Mammary epithelial cell (primary cell): ENCODE results near the gene DNAAF2.

ENCODE experiments used
- EZH2 ChIP-seq: IDR thresholded peaks from 2 replicates; pipeline ENCODE4 v1.6.1; 2012; ENCODE audit warnings: low read length, inconsistent platforms, borderline replicate concordance
- TF ChIP-seq, protein P1 (sequence below), 2 donors: IDR thresholded peaks in 1 of 2; conservative IDR thresholded peaks in 1 of 2; 2 replicates each; pipeline ENCODE4 v1.5.1; 2011 to 2012; ENCODE audit warnings: inconsistent platforms in 2 of 2, low read length in 2 of 2, mild to moderate bottlenecking in 2 of 2, control low read depth in 1 of 2, low read depth in 1 of 2; ENCODE audit not compliant: insufficient read depth in 1 of 2; ENCODE audit errors: extremely low read depth in 1 of 2

DNA sequence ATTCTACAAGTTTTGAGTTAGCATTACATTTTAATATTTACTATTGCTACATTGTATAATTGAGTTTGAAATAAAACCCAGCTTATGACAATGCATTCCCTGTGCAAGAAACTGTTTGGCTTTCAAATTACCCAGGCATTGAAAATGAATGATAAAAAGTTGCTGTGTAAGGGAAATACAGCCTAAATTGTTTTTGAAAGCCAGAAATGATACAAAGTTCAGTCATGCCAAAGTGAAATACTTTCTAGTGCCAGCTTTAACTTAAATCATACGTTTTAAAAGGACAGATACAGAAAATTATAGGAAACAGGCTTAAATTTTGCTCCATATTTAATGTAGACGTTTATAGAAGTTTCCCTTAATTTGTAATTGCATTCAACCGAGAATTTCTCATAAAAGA is 11.7 kb downstream of the DNAAF2 start:
- TF ChIP-seq EZH2, result no peak
- TF ChIP-seq, protein P1, sequence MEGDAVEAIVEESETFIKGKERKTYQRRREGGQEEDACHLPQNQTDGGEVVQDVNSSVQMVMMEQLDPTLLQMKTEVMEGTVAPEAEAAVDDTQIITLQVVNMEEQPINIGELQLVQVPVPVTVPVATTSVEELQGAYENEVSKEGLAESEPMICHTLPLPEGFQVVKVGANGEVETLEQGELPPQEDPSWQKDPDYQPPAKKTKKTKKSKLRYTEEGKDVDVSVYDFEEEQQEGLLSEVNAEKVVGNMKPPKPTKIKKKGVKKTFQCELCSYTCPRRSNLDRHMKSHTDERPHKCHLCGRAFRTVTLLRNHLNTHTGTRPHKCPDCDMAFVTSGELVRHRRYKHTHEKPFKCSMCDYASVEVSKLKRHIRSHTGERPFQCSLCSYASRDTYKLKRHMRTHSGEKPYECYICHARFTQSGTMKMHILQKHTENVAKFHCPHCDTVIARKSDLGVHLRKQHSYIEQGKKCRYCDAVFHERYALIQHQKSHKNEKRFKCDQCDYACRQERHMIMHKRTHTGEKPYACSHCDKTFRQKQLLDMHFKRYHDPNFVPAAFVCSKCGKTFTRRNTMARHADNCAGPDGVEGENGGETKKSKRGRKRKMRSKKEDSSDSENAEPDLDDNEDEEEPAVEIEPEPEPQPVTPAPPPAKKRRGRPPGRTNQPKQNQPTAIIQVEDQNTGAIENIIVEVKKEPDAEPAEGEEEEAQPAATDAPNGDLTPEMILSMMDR (conservative IDR thresholded peaks at IDR 0.05 in 1 of 2, IDR thresholded peaks at IDR 0.05 in 1 of 2; ENCODE audit: extremely low read depth in 1 of 2, insufficient read depth in 1 of 2, low read depth in 1 of 2, low read length in 2 of 2), result no peak
